Right ventricle myocardium superior (tissue), 1 donor: ENCODE results near the gene EXOC7. TPM values are rescaled to one million over a fixed set of nuclear protein-coding genes. Genes with fewer than 3 reads are reported as not detected.

Experiments
- ATAC-seq: fragments of 200-7000 bp; cut with Tn5 transposase; one replicate; pipeline ENCODE4 v1.9.1; 2020; ENCODE audit warnings: mild to moderate bottlenecking; ENCODE audit not compliant: poor library complexity
- DNase-seq: peaks from one replicate; pipeline ENCODE4 v3.0.0-alpha.2; 2020
- intact Hi-C: fragments of 100-400 bp; cut with DNase I; formaldehyde crosslinking; loops from one replicate; pipeline ENCODE4 v1.11.2; 2022
- total RNA-seq: library from RNA; stranded (reverse); fragmentation: NEBNext Ultra II Directional; extraction: Animal tissue kit (Norgen Biotek cat#: 25700); gene quantifications from one replicate; pipeline ENCODE4 v1.2.1, GENCODE V29; 2021
- donor health status: DM: no; HTN: yes; CAD: no; lungs with severe emphysema.

EXOC7 gene
- total RNA-seq, 1 donor from 2014 or later, result 74.7 TPM

GRCh38 chr17:76092526-76093413 lies 10.8 kb downstream of the EXOC7 start:
- DNase-seq (no peak), ATAC-seq (no peak)
- intact Hi-C loops, result no loop called here

GRCh38 chr17:76091526-76092286 lies 11.9 kb downstream of the EXOC7 start:
- intact Hi-C loops, result no loop called here
- ATAC-seq (no peak), DNase-seq (no peak)

- ATAC-seq (no peak), DNase-seq (no peak)
- intact Hi-C loops, result no loop called here
Measured at GRCh38 chr17:76090517-76091129, 13.0 kb downstream of the EXOC7 start.

- intact Hi-C loops, result no loop called here
- peak; percentile 53 for DNase-seq
- ATAC-seq, result peak; percentile 67
Measured at GRCh38 chr17:76089680-76090516, 13.7 kb downstream of the EXOC7 start.

- ATAC-seq (no peak), DNase-seq (no peak)
- intact Hi-C loops, result no loop called here
Measured at GRCh38 chr17:76088868-76089576, 14.6 kb downstream of the EXOC7 start.

- no peak for DNase-seq
- intact Hi-C loops, result no loop called here
- no peak for ATAC-seq
Measured at GRCh38 chr17:76088041-76088867, 15.3 kb downstream of the EXOC7 start.

GRCh38 chr17:76087531-76087930 lies 16.1 kb downstream of the EXOC7 start:
- intact Hi-C loops, result no loop called here
- ATAC-seq (no peak), DNase-seq (no peak)

GRCh38 chr17:76086384-76086783 lies 17.2 kb downstream of the EXOC7 start:
- no peak for DNase-seq
- intact Hi-C loops, result no loop called here
- ATAC-seq, result no peak

- ATAC-seq, result no peak
- no peak for DNase-seq
- intact Hi-C loops, result no loop called here
Measured at GRCh38 chr17:76085731-76086366, 17.7 kb downstream of the EXOC7 start.

- no peak for DNase-seq
- ATAC-seq, result no peak
- intact Hi-C loops, result no loop called here
Measured at GRCh38 chr17:76085066-76085730, 18.4 kb downstream of the EXOC7 start.

- intact Hi-C loops, result no loop called here
- no peak for DNase-seq
- no peak for ATAC-seq
Measured at GRCh38 chr17:76083536-76084182, 19.9 kb downstream of the EXOC7 start.

GRCh38 chr17:76082326-76083251 lies 21.0 kb downstream of the EXOC7 start:
- ATAC-seq (no peak), DNase-seq (peak; percentile 47)
- intact Hi-C loops, result no loop called here

GRCh38 chr17:76081295-76082210 lies 22.0 kb downstream of the EXOC7 start:
- DNase-seq, result no peak
- ATAC-seq, result peak; percentile 3
- intact Hi-C loops, result no loop called here

GRCh38 chr17:76080768-76081287 lies 22.8 kb downstream of the EXOC7 start:
- DNase-seq (no peak), ATAC-seq (peak; percentile 10)
- intact Hi-C loops, result no loop called here
